ENCODE data around the gene PHYH. TPM values are rescaled to one million over a fixed set of nuclear protein-coding genes. Genes with fewer than 3 reads are reported as not detected.
"Not testable (repeated sequence)": the region's sequence is repeated elsewhere in the genome, so short reads cannot be mapped to it uniquely, and the experiment has no call there.

The PHYH gene
- total RNA-seq, 4 donors from 2014 or later = 107 to 147 (median 143) TPM

DNA sequence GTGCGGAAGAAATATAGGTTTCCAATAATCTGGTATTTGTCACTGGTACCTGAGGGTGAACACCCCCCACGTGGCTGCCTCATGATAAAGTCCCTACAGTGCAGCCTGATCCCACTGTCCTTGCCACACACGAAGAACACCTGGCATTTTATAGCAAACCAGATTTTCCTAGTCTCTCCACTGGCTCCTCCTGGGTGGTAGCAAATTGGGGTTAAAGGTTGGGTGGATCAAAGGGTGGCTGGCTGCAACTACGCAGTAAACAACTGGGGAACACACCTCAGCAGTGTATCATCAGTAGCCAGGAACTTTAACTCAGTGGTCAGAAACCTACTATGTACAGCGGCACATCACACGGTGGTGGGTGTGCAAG lies 37.9 kb upstream of the PHYH start:
- in situ Hi-C loops (cut with MboI; ENCODE audit: low sequenced_read_pairs in 4 of 4) (no loop called here), intact Hi-C loops (cut with DNase I; ENCODE audit: low total_unique reads) (no loop called here)
- H3K4me1 ChIP-seq = peaks cover 9 to 23% of the 10 kb centered on the region in 2 donors
- no peak overlapping the region for H3K27ac ChIP-seq
- H3K4me3 ChIP-seq = no peak overlapping the region
- TF ChIP-seq POLR2A (IDR thresholded peaks at IDR 0.05) = no peak
- TF ChIP-seq, protein P1, sequence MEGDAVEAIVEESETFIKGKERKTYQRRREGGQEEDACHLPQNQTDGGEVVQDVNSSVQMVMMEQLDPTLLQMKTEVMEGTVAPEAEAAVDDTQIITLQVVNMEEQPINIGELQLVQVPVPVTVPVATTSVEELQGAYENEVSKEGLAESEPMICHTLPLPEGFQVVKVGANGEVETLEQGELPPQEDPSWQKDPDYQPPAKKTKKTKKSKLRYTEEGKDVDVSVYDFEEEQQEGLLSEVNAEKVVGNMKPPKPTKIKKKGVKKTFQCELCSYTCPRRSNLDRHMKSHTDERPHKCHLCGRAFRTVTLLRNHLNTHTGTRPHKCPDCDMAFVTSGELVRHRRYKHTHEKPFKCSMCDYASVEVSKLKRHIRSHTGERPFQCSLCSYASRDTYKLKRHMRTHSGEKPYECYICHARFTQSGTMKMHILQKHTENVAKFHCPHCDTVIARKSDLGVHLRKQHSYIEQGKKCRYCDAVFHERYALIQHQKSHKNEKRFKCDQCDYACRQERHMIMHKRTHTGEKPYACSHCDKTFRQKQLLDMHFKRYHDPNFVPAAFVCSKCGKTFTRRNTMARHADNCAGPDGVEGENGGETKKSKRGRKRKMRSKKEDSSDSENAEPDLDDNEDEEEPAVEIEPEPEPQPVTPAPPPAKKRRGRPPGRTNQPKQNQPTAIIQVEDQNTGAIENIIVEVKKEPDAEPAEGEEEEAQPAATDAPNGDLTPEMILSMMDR (IDR thresholded peaks at IDR 0.05 in 4 of 5, conservative IDR thresholded peaks at IDR 0.05 in 1 of 5) = no peak
- H3K27me3 ChIP-seq = no peaks in the 10 kb centered on the region
- DNase-seq (no peak), ATAC-seq (no peak)
- H3K36me3 ChIP-seq = peaks cover 0 to 28% of the 10 kb centered on the region in 2 donors
- no peaks in the 10 kb centered on the region for H3K9me3 ChIP-seq

DNA sequence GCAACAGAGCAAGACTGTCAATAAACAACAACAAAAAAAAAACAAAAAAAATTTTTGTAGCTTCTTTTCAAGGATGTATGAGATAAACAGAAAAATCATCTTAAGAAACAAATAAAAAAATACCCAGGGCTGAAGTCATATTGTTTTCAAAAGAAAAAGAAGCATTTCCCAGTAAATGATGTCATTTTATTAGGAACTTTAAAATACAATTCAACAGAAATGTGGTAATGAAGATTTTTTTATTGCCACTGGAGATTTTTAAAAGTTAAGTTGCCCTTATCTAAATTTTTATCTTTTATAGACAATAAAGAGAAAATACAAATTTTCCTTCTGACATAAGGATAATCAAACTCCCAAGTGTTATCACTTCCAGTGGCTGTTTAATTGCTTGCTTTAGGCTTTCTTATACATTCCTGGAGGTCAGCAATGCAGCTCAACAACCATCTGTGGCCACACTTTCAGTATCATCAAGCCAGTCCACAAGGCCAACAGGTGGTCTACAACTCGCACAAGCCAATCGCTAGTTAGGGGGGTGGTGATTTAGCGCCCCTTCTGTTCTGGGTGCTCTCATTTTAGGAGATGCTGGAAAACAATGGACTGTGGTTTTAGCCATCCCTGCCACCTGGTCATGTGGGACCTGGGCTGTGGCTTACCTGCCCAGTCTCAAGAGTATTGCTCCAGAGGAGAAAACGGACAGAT lies 37.4 kb upstream of the PHYH start:
- Histone ChIP-seq H3K4me3 (no peak overlapping the region), H3K27ac (no peak overlapping the region), H3K4me1 (peaks cover 9 to 23% of the 10 kb centered on the region in 2 donors), H3K36me3 (peaks cover 0 to 32% of the 10 kb centered on the region in 2 donors), H3K27me3 (no peaks in the 10 kb centered on the region), H3K9me3 (no peaks in the 10 kb centered on the region)
- DNase-seq (no peak), ATAC-seq (no peak)
- TF ChIP-seq, protein P1 (IDR thresholded peaks at IDR 0.05 in 4 of 5, conservative IDR thresholded peaks at IDR 0.05 in 1 of 5) = no peak
- TF ChIP-seq POLR2A (IDR thresholded peaks at IDR 0.05) = no peak
- intact Hi-C loops (cut with DNase I; ENCODE audit: low total_unique reads) (no loop called here), in situ Hi-C loops (cut with MboI; ENCODE audit: low sequenced_read_pairs in 4 of 4) (no loop called here)

DNA sequence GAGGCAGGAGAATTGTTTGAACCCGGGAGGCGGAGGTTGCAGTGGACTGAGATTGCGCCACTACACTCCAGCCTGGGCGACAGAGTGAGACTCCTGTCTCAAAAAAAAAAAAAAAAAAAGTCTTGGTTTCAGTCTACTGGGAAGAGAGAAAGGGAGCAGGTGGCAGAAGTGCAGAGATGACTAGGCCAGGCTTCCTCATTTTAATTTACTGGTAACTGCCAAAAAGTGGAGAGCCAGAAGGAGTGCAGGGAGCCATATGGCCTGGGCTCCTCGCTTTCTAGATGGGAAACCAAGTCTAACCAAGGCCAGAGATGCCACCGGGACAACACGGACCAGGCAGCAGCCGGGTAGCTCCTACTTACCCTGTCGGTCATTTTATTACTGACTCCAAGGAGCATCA lies 36.0 kb upstream of the PHYH start:
- ATAC-seq (no peak), DNase-seq (no peak)
- Histone ChIP-seq H3K4me1 (peaks cover 9 to 23% of the 10 kb centered on the region in 2 donors), H3K4me3 (no peak overlapping the region), H3K9me3 (no peaks in the 10 kb centered on the region), H3K27ac (no peak overlapping the region), H3K27me3 (no peaks in the 10 kb centered on the region), H3K36me3 (peaks cover 0 to 46% of the 10 kb centered on the region in 2 donors)
- in situ Hi-C loops (cut with MboI; ENCODE audit: low sequenced_read_pairs in 4 of 4) = no loop called here
- intact Hi-C loops (cut with DNase I; ENCODE audit: low total_unique reads) = no loop called here
- no peak for TF ChIP-seq POLR2A (IDR thresholded peaks at IDR 0.05)
- TF ChIP-seq, protein P1 (IDR thresholded peaks at IDR 0.05 in 4 of 5, conservative IDR thresholded peaks at IDR 0.05 in 1 of 5) = no peak

DNA sequence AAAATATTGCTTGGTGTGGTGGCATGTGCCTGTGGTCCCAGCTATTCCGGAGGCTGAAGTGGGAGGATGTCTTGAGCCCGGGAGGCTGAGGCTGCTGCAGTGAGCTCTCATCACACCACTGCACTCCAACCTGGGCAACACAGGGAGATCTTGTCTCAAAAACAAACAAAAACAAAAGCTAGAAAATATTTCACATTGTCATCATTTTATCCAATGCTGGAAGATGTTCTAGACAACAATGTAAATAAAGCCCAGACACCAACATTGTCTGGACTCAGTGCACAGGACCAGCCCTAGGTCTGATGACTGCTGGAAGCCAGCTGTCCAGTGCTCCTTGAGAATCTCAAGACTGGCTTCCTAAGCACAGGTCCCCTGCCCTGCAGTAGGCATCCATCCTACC lies 34.7 kb upstream of the PHYH start:
- DNase-seq (no peak), ATAC-seq (no peak)
- H3K9me3 ChIP-seq = no peaks in the 10 kb centered on the region
- no peaks in the 10 kb centered on the region for H3K27me3 ChIP-seq
- TF ChIP-seq, protein P1 (IDR thresholded peaks at IDR 0.05 in 4 of 5, conservative IDR thresholded peaks at IDR 0.05 in 1 of 5) = no peak
- no peak for TF ChIP-seq POLR2A (IDR thresholded peaks at IDR 0.05)
- intact Hi-C loops (cut with DNase I; ENCODE audit: low total_unique reads) = no loop called here
- in situ Hi-C loops (cut with MboI; ENCODE audit: low sequenced_read_pairs in 4 of 4) = no loop called here
- peaks cover 0 to 58% of the 10 kb centered on the region in 2 donors for H3K36me3 ChIP-seq
- no peak overlapping the region for H3K4me3 ChIP-seq
- no peak overlapping the region for H3K27ac ChIP-seq
- H3K4me1 ChIP-seq = peaks cover 0 to 13% of the 10 kb centered on the region in 2 donors

DNA sequence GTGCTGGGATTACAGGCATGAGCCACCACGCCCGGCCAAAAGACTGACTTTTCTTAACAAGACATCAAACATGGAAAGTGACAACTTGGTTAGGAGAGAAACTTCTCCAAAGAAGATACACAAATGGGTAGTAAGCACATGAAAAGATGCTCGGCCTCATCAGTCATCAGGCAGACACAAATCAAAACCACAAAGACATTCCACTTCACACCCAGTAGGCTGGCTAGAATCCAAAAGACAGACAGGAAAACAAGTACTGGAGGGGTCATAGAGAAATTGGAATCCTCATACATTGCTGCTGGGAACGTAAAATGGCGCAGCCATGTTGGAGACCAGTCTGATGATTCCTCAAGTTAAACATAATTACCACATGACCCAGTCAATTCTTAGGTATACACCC lies 31.8 kb upstream of the PHYH start:
- Histone ChIP-seq H3K4me3 (no peak overlapping the region), H3K27ac (no peak overlapping the region), H3K36me3 (peaks cover 3 to 71% of the 10 kb centered on the region in 2 donors), H3K27me3 (no peaks in the 10 kb centered on the region), H3K9me3 (no peaks in the 10 kb centered on the region), H3K4me1 (peaks cover 8 to 13% of the 10 kb centered on the region in 2 donors)
- DNase-seq (no peak), ATAC-seq (no peak)
- no peak for TF ChIP-seq POLR2A (IDR thresholded peaks at IDR 0.05)
- TF ChIP-seq, protein P1 (IDR thresholded peaks at IDR 0.05 in 4 of 5, conservative IDR thresholded peaks at IDR 0.05 in 1 of 5) = no peak
- intact Hi-C loops (cut with DNase I; ENCODE audit: low total_unique reads) (no loop called here), in situ Hi-C loops (cut with MboI; ENCODE audit: low sequenced_read_pairs in 4 of 4) (no loop called here)

DNA sequence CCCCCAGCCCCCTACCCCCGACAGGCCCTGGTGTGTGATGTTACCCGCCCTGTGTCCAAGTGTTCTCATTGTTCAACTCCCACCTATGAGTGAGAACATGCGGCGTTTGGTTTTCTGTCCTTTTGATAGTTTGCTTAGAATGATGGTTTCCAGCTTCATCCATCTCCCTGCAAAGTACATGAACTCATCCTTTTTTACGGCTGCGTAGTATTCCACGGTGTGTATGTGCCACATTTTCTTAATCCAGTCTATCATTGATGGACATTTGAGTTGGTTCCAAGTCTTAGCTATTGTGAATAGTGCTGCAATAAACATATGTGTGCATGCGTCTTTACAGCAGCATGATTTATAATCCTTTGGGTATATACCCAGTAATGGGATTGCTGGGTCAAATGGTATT lies 31.1 kb upstream of the PHYH start:
- ATAC-seq; H3K27ac ChIP-seq; in situ Hi-C loops (cut with MboI; ENCODE audit: low sequenced_read_pairs in 4 of 4); H3K9me3 ChIP-seq; intact Hi-C loops (cut with DNase I; ENCODE audit: low total_unique reads); H3K4me3 ChIP-seq; H3K27me3 ChIP-seq; DNase-seq: not testable (repeated sequence)
- Histone ChIP-seq H3K36me3 (peaks cover 3 to 78% of the 10 kb centered on the region in 2 donors), H3K4me1 (peaks cover 8 to 13% of the 10 kb centered on the region in 2 donors)

All from gastrocnemius medialis (tissue), 4 donors.